CD4-positive, alpha-beta T cell treated with Interleukin-15 for 4 hours (primary cell): Measurements from ENCODE around the gene CREB5.
"Not testable (repeated sequence)": the region's sequence is repeated elsewhere in the genome, so short reads cannot be mapped to it uniquely, and the experiment has no call there.

Experiments
- DNase-seq: peaks from one replicate; pipeline ENCODE4 v3.0.0-alpha.2; 2020; ENCODE audit warnings: low spot score

The CREB5 gene

DNA sequence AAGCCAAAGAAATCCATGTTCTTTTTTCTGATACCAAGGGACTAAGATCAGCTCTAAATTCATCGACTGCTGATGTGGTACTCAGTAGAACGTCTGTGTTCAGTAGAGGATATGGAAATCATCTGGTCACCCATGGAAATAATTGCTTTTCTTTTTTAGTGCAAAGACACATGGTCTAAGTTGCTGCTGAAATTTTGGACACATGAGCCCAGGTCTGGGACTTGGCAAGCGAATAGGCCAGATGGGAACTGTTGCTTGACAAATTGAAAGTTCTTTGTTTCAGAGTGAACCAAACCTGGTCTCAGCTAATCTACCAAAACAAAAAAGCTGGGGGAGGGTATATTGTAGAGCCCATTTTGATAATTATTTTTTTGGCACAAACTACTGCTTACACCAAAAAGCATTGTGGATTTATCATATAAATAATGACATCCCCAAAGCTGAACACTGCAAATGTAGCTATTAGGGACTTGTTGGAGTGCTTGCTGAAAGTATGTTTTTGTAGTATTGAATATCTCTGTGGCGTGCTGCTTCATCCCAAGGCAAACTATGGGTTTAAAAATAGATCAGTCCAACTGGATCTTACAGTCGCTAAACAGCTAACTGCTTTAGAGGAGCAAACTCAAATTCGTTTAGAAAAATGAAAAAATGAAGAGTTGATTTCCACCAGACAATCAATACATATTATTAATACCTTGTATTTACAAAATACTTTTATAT, 401.1 kb downstream of the CREB5 start:
- DNase-seq: no peak

DNA sequence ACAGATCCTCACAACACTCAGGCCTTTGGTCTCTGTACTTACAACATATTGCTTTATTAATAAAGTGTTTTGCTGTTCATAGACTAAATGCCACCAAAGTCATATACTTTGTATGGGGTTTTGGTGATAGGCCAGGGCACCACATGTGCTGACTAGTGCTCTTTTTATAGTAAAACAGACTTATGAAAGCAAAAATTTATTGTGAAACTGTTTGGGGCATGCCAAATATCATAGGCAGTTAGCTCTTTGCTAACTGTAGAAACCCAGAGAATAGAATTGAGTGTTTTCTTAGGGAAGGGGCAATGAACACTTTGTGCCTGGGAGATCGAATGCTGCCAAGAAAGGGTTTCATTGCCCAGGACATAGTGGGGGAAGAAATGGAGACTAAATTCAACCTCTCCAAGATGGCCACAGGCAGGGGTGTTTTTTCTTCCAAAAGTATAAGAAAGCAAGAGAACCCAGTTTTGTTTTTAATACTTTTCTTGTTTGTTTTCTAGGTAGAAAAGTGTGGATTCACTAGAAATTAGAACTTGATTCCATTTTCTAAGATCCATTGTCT, 403.1 kb downstream of the CREB5 start:
- DNase-seq: no peak

DNA sequence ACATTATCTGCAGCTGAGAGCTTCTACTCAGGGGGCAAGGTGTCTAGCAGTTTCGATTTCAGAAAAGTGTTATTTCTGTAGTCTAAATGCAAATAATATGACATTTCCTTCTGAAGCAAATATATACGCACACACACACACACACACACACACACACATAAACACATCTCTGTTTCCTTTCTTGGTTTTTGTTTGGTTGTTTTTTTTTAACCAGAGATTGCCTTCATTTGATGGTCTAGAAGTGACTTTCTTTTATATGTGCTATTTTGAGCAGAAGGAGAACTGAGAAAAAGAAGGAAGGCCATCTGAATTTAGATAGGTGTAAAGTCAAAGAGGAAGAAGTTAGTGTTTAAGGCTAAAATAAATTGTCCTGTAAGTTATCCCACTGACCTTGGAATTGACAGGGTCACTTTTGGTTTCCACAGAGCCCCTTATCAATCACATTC, 403.6 kb downstream of the CREB5 start:
- no peak for DNase-seq

DNA sequence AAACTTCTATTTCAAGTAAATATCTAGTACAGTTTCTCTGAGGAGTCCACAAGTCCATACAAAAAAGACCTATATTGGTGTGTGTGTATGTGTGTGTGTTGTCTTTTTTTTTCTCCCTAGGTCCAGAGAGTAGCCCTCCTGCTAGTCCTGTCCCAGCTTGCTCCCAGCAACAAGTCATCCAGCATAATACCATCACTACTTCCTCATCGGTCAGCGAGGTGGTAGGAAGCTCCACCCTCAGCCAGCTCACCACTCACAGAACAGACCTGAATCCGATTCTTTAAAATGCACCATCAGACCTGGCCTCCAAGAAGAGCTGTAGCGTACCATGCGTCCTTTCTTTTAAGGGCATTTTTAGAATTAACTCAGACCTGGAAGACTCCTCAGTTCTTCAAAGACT, 406.7 kb downstream of the CREB5 start:
- no peak for DNase-seq

DNA sequence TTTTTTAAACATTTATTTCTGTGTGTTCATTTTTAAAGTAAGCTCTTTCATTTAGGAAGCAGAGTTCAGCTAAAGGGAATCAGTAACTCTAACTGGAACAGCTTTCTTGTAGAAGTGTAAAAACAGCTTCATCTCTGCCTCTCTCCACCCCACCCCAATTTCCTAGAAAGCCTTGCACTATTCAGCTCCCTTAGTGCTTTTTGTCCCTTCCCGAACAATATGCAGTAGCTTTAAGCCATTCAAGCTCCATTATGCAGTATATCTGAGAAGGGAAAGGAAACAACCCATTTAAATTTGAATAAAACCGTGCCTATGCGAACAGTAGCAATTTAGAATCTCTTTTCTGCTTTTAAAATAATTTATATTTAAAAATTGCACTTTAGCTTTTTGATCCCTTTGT, 411.3 kb downstream of the CREB5 start:
- DNase-seq: no peak

DNA sequence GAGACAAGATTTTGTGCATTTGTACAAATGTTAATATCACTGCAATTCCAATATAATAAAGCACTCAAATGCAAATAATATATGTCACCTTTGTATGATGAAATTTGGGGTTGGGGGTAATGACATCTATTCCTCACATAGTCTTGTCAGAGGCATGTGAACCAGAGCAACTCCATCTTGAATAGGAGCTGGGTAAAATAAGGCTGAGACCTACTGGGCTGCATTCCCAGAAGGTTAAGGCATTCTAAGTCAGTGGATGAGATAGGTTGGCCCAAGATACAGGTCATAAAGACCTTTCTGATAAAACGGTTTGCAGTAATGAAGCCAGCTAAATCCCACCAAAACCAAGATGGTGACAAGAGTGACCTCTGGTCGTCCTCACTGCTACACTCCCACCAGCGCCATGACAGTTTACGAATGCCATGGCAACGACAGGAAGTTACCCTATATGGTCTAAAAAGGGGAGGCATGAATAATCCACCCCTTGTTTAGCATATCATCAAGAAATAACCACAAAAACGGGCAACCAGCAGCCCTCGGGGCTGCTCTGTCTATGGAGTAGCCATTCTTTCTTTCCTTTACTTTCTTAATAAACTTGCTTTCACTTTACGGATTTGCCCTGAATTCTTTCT, 413.6 kb downstream of the CREB5 start:
- not testable (repeated sequence) for DNase-seq

DNA sequence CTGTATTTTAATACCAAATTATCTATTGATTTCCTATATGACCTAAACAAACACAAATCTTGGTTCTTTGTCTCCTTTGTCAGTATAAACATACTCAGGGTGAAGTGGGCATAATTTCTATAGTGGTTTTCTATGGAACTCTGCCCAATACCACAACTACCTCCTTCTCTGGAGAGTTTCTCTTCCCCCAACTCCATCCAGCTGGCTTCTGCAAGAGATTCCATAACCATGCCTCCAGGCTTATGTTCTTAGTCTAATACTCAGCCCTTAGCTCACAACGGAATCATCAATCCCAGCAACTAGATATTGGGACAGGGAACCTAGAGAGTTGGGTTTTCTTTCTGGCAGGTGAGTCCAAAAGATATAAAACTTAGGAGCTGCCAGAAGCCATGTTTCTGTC, 418.5 kb downstream of the CREB5 start:
- no peak for DNase-seq

DNA sequence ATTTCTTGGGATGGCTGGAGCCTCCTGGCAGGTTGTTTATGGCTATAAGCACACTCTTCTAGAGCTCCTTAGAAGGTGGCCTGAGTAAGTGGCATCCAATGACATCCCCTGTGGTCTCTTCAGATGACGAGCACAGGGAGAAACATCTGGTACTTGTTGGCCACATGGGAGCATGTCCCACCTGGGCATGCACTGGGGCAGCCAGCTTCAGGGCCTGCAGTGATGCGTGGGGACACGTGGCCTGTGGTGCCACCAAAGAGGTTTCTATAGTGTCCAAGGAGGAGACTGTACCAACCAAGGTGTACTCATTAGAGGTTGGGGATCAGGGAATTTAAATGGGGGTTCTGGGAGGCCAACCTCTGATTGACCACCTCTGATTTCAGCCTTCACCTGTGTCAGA, 420.4 kb downstream of the CREB5 start:
- no peak for DNase-seq

DNA sequence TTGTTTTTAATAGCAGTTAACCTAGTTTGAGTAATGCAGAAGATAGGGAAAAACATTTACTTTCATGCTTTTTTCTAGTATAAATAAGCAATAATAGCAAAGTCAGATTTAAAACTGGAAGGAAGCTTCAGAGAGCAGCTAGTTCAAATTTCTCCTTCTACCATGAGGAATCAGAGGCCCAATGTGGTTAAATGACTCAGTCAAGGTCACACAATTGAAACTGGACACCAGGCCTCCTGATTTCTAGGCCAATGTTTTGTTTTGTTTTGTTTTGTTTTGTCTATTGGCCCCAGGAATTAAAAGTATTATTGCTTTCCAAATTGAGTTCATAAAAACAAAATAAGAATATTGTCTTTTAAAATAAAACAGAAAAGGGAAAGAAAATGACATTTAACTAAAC, 423.5 kb downstream of the CREB5 start:
- no peak for DNase-seq

DNA sequence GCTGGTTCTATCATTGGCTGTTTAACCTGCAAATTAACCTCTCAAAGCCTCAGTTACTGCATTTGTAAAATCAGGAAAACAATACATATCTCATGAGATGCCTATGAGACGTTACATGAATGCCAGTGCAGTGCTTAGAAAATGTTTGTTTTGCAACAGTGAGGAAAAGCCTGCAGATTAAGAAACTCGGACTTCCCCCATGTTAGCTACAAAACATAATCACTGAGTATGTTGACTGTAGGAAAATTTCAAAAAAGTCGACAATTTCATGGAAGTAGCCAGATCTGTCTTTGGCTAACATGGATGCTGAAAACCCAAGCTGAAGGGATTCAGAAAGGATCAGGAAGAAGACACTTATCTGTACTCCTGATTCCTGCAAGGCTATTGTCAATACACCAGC, 424.4 kb downstream of the CREB5 start:
- DNase-seq: no peak

DNA sequence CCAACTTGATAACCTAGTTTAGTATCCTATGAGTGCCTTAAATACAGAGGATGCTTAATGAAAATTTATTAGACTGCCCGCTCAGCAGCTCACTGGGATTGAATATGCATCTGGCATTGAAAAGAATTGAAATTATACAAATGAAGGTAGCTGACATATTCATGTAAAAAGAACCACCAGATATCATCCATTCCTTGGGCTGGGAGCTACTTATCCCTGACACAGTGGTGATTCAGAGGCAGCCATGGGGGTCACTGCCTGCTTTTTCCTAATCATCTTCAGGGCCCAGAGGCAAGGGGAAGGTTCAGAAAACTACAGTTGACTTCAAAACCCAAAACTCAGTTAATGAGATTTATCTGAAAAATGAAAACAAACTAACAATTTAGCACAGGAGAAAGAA, 424.9 kb downstream of the CREB5 start:
- DNase-seq: no peak

DNA sequence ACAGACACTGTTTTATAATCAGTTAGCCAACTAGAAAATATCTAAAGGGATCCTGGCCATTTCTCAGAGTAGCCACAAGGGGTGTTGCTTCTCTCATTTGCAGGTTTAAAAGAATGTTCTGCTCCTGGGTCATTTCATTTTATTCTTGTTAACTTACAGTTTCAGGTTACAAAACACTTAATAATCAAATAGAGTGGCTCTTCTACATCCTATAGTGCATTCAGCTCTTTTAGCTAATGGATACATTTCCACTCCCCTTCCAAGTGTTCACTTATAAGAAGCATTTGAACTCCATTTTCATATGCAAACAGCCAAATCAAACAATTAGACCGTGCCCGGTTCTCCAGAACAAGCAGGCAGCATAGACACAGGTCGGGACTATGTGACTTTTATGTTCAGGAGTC, 428.3 kb downstream of the CREB5 start:
- no peak for DNase-seq

DNA sequence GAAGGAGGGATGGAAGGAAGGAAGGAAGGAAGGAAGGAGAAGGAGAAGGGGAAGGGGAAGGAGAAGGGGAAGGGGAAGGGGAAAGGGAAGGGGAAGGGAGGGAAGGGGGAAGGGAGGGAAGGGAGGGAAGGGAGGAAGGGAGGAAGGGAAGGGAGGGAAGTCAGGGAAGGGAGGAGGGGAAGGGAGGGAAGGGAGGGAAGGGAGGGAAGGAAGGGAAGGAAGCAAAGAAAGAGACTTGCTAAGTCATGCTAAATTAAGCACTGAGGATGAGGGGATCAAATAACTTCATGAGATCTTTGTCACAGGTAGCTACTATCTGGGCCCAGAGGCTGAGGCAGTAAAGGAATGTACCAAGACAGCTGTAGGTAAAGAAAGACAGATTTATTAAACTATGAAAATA, 429.4 kb downstream of the CREB5 start:
- DNase-seq: no peak

DNA sequence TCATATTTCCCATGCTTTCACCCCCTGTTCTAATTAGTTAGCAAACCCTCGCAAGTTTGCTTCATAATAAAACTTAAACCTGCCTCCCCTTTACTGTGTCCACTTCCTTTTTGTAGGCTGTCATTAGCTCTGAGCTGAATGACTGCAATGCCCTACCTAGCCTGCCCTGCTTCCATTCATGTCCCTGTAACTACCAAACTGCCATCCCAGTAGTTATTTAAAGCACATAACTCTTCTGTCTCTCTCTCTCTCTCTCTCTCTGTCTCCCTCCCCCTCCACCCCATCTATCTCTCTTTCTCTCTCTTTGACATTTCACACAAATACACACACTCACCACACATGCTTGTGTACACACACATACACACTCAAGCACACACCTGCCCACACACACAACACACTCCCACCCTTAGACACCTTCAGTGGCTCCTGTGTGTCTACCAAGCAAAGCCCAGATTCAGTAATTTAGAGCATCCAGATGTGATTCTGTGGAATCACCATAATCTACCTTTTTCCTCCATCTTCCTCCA, 430.5 kb downstream of the CREB5 start:
- no peak for DNase-seq

DNA sequence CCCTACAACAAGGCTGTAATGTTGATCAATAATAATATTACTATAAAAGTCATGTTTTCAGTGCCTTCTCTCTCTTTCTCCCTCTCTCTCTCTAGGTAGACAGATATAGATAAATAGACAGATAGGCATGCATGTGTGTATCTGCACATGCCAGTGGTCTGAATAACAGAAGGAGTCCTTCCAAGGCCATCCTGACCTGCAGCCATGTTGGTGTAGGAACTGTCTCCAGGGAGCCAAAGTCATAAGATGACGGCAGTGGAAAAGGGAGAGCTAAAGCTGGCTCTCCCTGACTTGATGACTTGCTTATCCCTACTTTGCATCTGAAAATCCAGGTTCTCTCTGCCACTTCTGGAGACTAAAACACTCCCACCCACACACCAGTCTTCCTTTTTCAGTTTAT, 432.8 kb downstream of the CREB5 start:
- no peak for DNase-seq

DNA sequence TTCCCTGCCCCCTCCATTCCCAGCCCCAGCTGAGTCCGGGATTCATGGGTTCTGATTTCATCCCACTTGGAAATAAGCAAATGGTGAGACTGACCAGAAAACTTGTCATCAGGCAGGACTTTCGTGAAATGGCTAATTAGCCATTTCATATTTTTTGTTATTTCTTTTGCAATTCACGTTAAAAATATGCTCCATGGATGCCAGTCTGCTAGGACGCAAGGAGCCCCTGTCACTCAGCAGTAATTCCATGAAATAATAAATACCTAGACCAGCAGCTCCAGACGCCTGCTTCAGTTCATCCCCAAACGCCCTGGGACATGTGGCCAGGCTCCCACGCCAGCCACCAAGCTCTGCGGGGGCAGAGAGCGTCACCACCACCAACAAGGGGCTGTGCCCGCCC, 434.9 kb downstream of the CREB5 start:
- no peak for DNase-seq

DNA sequence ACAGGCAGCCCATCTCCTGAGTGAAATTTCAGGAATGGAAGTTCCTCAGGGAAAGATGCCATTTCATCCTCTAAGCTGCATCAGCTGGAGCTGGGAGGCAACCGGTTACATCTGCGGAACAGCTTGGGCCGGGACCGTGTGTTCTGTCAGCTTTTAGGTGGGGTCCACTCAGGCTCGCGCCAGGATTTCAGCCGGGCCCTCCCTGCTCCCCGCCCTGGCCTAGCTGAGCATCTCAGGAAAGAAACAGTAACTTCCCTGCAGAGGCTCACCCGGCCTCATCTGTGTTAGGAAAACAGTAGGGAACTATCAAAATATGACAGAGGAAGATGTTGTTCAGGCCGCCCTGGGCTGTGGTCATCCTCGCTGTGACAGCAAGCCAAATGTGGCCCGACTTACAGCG, 435.4 kb downstream of the CREB5 start:
- no peak for DNase-seq

DNA sequence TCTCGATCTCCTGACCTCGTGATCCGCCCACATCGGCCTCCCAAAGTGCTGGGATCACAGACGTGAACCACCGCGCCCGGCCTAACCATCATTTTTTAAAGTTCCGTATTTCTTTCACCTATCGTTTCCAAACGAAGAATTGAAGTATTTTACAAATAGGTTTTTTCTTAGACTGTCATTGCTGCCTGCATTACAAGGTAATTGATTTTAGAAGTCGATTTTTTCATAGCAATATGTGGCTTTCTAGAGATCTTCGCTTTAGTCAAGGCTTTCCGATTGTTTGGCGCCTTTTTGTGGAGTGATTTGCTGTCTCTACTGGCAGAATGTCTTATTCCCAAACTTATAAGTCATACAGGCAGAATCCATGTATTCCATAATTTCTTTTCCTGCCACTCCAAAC, 436.6 kb downstream of the CREB5 start:
- DNase-seq: no peak

DNA sequence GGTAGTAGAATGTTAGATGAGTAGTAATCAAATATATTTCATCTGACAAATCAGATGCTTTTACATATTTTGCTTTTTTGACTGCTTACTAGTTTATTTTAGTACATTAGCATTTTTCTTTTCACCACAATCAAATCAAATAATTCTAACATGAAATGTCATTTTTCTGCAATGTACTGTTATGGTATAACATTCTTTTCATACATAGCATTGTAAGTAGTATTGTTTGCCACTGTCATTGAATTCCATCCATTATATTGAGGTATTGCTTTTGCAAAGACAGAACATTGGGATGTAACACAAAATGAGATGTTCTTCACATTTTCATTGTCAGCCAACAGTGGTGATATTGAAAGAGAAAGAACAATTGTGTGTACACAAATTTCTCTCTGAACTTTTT, 438.4 kb downstream of the CREB5 start:
- DNase-seq: no peak

DNA sequence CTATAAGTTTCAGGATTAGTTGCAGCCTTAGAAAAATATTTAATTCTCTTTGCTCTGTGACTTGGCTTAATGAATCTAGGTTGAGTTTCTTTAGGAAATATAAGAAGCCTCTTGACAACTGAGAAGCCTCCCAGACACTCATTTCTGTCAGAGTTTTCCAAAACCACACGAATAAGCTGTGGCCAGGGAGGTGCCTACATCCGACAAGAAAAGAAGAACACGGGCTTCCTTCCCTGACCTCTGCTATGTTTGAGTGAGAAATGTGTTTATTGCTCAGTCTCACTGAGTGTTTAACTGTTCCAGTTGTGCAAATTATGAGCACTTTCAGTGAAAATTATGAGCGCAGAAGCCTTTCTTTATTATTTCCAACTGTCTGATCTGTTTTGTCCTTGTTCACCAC, 440.8 kb downstream of the CREB5 start:
- DNase-seq: no peak

DNA sequence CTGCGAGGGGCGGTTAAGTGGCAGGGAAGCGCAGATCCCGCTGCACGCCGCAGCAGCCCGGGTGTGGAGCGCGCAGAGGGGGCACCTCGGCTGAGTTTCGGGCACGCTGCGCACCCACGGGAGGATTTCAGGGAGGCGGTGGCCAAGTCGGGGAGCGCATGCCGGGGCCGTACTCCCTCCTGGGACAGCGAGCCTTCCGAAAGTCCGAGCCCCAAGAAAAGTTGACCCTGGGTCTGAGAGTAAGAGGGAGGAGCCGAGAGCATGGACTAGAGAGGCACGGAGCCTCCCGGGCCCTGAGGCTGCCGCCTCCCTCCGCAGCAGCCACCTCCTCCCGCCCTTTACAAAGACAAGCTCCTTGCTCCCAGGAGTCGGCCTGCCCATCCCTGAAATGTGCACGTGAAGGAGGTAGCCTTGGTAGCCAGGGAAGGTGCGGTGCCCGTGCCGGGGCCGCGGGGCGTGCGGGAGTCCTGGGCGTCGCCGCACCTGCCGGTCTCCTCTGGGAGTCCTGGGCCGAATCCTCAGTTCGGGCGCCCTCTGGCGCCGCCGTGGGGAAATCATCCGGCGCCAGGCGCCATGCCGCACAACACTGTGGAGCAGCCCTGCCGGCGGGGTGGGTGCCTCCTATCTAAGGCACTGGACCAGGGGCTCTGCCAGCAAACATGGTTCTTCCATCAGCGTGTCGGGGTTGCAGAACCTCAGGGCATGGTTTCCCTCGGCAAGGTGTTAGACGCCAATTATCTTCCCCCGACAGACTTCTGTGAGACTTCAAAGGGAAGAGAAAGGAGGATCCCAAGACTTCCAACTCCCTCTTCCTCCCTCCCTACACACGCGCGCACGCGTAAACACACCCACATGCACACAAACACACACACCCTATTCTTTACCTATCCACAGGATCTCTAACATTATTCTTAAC, 441.8 kb downstream of the CREB5 start:
- DNase-seq: peak; percentile 57

DNA sequence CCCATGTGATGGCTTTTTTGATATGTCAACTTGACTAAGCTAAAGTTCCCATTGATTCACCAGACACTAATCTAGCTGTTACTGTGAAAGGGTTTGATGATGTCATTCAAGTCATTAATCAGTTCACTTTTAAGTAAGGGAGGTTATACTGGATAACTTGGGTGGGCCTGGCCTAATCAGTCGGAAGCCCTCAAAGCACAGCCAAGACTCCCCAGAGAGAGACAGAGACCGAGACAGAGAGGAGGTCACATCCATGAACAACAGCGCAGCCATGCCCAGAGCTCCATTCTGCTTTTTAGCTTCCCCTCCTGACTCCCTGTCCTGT, 442.4 kb downstream of the CREB5 start:
- DNase-seq: no peak
